Ascending aorta (tissue), 2 donors: Measurements from ENCODE around the gene LRRC7. TPM values are rescaled to one million over a fixed set of nuclear protein-coding genes. Genes with fewer than 3 reads are reported as not detected.
"Not testable (repeated sequence)": the region's sequence is repeated elsewhere in the genome, so short reads cannot be mapped to it uniquely, and the experiment has no call there.

ENCODE experiments used
- DNase-seq, 2 donors: peaks; one replicate each; pipeline ENCODE4 v3.0.0-alpha.2; 2019; ENCODE audit warnings: low spot score in 2 of 2
- H3K27ac ChIP-seq, 2 donors: fragments of 200-600 bp; sonication (generic); one replicate each; pipeline ENCODE4 v1.5.1; 2016 to 2017; ENCODE audit warnings: mild to moderate bottlenecking in 1 of 2
- H3K27me3 ChIP-seq: fragments of 200-600 bp; sonication (generic); one replicate; pipeline ENCODE4 v1.5.1; 2017
- H3K36me3 ChIP-seq, 2 donors: fragments of 200-600 bp; sonication (generic); one replicate each; pipeline ENCODE4 v1.5.1; 2016
- H3K4me1 ChIP-seq, 2 donors: fragments of 200-600 bp; sonication (generic); one replicate each; pipeline ENCODE4 v1.5.1; 2016 to 2017; ENCODE audit warnings: mild to moderate bottlenecking in 1 of 2
- H3K4me3 ChIP-seq, 2 donors: fragments of 200-600 bp; sonication (generic); one replicate each; pipeline ENCODE4 v1.5.1; 2016 to 2017; ENCODE audit warnings: mild to moderate bottlenecking in 1 of 2
- H3K9me3 ChIP-seq, 2 donors: fragments of 200-600 bp; sonication (generic); one replicate each; pipeline ENCODE4 v1.5.1; 2016
- intact Hi-C: fragments of 100-400 bp; cut with DNase I; formaldehyde crosslinking; loops from one replicate; pipeline ENCODE4 v1.15.1; 2023
- total RNA-seq: library from RNA; depleted of rRNA; stranded (reverse); fragments of >200 nt; gene quantifications from one replicate; pipeline ENCODE4 v1.1.0, GENCODE V29; 2016
- TF ChIP-seq, protein P1 (sequence below), 3 experiments: fragments of 200-600 bp in 2 of 3; fragments of 450-650 bp in 1 of 3; sonication (generic) in 2 of 3; IDR thresholded peaks; one replicate each; pipeline ENCODE4 v1.5.1; 2016 to 2019; ENCODE audit warnings: antibody characterized with exemption in 3 of 3, mild to moderate bottlenecking in 1 of 3, moderate library complexity in 1 of 3

LRRC7 gene
- total RNA-seq, 1 donor from 2014 or later, result not detected

DNA sequence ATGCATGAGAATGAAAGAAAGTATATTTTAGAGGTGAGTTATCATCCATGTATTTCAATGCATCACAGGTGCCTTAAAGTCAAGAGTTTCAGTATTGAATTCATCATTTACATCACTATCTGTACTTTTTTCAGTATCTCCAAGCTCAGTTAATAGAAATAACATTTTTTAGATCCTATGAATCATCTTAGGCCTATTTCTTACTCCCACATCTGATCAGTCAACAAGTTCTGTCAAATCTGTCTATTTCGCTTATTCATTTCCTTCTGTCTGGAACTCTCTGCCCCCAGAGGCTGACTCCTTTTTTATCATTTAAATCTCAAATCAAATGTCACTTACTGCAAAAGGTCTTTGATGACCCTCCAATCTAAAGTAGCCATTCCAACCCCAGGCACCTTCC, 295.2 kb downstream of the LRRC7 start:
- Histone ChIP-seq H3K36me3 (no peaks in the 10 kb centered on the region), H3K4me1 (no peaks in the 10 kb centered on the region), H3K27ac (no peak overlapping the region), H3K9me3 (no peaks in the 10 kb centered on the region), H3K4me3 (no peak overlapping the region), H3K27me3 (no peaks in the 10 kb centered on the region)
- TF ChIP-seq, protein P1, sequence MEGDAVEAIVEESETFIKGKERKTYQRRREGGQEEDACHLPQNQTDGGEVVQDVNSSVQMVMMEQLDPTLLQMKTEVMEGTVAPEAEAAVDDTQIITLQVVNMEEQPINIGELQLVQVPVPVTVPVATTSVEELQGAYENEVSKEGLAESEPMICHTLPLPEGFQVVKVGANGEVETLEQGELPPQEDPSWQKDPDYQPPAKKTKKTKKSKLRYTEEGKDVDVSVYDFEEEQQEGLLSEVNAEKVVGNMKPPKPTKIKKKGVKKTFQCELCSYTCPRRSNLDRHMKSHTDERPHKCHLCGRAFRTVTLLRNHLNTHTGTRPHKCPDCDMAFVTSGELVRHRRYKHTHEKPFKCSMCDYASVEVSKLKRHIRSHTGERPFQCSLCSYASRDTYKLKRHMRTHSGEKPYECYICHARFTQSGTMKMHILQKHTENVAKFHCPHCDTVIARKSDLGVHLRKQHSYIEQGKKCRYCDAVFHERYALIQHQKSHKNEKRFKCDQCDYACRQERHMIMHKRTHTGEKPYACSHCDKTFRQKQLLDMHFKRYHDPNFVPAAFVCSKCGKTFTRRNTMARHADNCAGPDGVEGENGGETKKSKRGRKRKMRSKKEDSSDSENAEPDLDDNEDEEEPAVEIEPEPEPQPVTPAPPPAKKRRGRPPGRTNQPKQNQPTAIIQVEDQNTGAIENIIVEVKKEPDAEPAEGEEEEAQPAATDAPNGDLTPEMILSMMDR (IDR thresholded peaks at IDR 0.05), result no peak
- no peak for DNase-seq
- intact Hi-C loops, result no loop called here

DNA sequence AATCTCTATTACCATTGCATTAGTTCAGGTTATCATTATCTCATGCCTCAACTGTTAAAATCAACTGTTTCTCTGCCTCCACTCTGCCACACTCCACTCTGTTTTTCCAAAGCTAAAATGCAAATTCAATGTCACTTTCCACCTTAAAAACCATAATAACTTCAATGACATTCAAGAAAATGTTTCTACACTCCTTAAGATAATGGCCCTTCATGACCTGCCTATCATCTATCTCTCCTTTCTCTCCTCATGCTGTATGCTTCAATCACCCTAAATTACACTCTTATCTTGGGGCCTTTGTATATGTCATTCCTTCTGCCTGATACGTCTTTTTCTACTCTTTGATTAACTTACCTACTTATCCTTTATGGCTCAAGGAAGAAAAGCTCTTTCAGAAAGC, 296.0 kb downstream of the LRRC7 start:
- no peak for DNase-seq
- Histone ChIP-seq H3K4me1 (no peaks in the 10 kb centered on the region), H3K4me3 (no peak overlapping the region), H3K27me3 (no peaks in the 10 kb centered on the region), H3K27ac (no peak overlapping the region), H3K9me3 (no peaks in the 10 kb centered on the region), H3K36me3 (no peaks in the 10 kb centered on the region)
- TF ChIP-seq, protein P1 (IDR thresholded peaks at IDR 0.05), result no peak
- intact Hi-C loops, result no loop called here

DNA sequence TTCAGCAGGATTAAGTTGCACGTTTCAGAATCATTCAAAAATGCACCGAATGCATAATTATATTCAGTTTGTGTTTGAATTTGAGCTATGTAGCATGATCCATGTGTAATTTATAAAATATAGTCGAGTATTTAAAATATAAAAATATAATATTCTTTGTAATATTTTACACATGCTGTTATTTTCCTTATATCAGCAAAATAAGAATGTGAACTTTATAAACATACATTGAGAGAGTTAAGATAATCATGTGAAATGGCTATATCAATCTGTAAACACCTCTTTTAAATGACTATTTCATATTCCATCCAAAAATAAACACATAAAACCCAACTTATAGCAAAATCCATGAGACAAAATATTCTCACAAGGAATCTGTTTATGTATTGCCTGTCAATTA, 303.7 kb downstream of the LRRC7 start:
- H3K9me3 ChIP-seq, result no peaks in the 10 kb centered on the region
- H3K27ac ChIP-seq, result no peak overlapping the region
- no peaks in the 10 kb centered on the region for H3K36me3 ChIP-seq
- H3K4me1 ChIP-seq, result no peaks in the 10 kb centered on the region
- TF ChIP-seq, protein P1 (IDR thresholded peaks at IDR 0.05), result no peak
- H3K4me3 ChIP-seq, result no peak overlapping the region
- no peaks in the 10 kb centered on the region for H3K27me3 ChIP-seq
- DNase-seq, result no peak
- intact Hi-C loops, result no loop called here

DNA sequence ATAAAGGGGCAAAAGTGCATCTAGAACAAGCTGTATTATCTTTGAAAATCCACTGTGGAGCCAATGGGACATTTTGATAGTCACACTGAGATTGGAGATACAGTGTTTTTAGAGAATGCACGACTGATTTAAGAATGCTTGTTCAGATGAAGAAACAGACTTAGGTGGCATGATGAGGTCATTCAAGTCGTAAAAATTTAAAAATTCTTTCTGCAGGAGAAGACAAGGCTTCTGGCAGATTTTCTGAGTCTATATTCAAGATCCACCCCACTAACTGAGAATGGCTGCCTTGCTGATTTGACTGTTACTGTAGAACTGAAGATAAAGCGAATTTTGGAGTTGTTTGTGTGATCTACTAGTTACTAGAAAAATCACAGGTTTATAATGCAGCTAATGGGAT, 310.6 kb downstream of the LRRC7 start:
- no peak overlapping the region for H3K27ac ChIP-seq
- H3K4me3 ChIP-seq, result no peak overlapping the region
- no peaks in the 10 kb centered on the region for H3K4me1 ChIP-seq
- intact Hi-C loops, result no loop called here
- H3K27me3 ChIP-seq, result no peaks in the 10 kb centered on the region
- TF ChIP-seq, protein P1 (IDR thresholded peaks at IDR 0.05), result no peak
- H3K36me3 ChIP-seq, result no peaks in the 10 kb centered on the region
- H3K9me3 ChIP-seq, result no peaks in the 10 kb centered on the region
- DNase-seq, result no peak

DNA sequence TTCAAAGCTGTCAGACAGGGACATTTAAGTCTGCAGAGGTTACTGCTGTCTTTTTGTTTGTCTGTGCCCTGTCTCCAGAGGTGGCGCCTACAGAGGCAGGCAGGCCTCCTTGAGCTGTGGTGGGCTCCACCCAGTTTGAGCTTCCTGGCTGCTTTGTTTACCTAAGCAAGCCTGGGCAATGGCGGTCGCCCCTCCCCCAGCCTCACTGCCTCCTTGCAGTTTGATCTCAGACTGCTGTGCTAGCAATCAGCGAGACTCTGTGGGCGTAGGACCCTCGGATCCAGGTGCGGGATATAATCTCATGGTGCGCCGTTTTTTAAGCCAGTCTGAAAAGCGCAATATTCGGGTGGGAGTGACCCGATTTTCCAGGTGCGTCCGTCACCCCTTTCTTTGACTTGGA, 320.3 kb downstream of the LRRC7 start:
- DNase-seq, H3K4me1 ChIP-seq, H3K27me3 ChIP-seq, H3K36me3 ChIP-seq, intact Hi-C loops, H3K4me3 ChIP-seq, H3K27ac ChIP-seq, H3K9me3 ChIP-seq: not testable (repeated sequence)

DNA sequence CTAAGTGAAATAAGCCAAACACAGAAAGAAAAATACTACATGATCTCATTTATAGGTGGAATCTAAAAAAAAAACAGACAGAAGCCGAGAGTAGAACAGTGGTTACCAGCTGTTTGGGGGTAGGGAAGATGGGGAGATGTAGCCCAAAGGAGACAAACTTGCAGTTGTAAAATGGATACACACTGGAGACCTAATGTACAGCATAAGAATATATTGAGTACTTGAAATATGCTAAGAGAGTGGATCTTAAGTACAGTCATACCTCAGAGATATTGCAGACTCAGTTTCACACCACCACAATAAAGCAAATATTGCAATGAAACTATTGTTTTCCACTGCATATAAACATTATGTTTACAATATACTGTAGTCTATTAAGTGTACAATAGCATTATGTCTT, 320.9 kb downstream of the LRRC7 start:
- Histone ChIP-seq H3K27me3 (no peaks in the 10 kb centered on the region), H3K4me3 (no peak overlapping the region), H3K36me3 (no peaks in the 10 kb centered on the region), H3K4me1 (no peaks in the 10 kb centered on the region), H3K27ac (no peak overlapping the region), H3K9me3 (no peaks in the 10 kb centered on the region)
- intact Hi-C loops, result no loop called here
- TF ChIP-seq, protein P1 (IDR thresholded peaks at IDR 0.05), result no peak
- no peak for DNase-seq
